SU-DHL-6 (cell line): Measurements from ENCODE around the gene DET1.

Source experiments
- H2AFZ ChIP-seq: fragments of 200-600 bp; sonication (generic); 2 replicates; pipeline ENCODE4 v1.6.1; 2014; ENCODE audit warnings: low read depth, mild to moderate bottlenecking, moderate library complexity, mixed read lengths, antibody characterized with exemption, low read length; ENCODE audit not compliant: severe bottlenecking
- H3F3A ChIP-seq: fragments of 200-600 bp; shearing (Covaris generic); 2 replicates; pipeline ENCODE4 v1.6.0; 2016; ENCODE audit warnings: antibody characterized with exemption, mild to moderate bottlenecking; ENCODE audit not compliant: insufficient read depth
- H3K27ac ChIP-seq: fragments of 200-600 bp; sonication (generic); 2 replicates; pipeline ENCODE4 v1.5.1; 2016; ENCODE audit warnings: low read depth, mild to moderate bottlenecking, low read length, moderate library complexity, mixed read lengths
- H3K27me3 ChIP-seq: fragments of 200-600 bp; sonication (generic), shearing (Covaris generic); 2 replicates; pipeline ENCODE4 v1.6.0; 2014; ENCODE audit warnings: mild to moderate bottlenecking, low read length
- H3K36me3 ChIP-seq: fragments of 200-600 bp; sonication (generic); 2 replicates; pipeline ENCODE4 v1.6.1; 2014; ENCODE audit warnings: mild to moderate bottlenecking, low read length, mixed read lengths
- H3K4me2 ChIP-seq: fragments of 300-600, 200-600 bp; shearing (Covaris generic), sonication (generic); 2 replicates; pipeline ENCODE4 v1.6.0; 2014; ENCODE audit warnings: low read length, low read depth, mild to moderate bottlenecking; ENCODE audit not compliant: poor library complexity, severe bottlenecking
- H3K4me3 ChIP-seq: fragments of 200-600 bp; sonication (generic); 2 replicates; pipeline ENCODE4 v1.5.1; 2014; ENCODE audit warnings: antibody characterized with exemption, low read length, mild to moderate bottlenecking, mixed read lengths; ENCODE audit not compliant: insufficient read depth, poor library complexity, severe bottlenecking
- H3K79me2 ChIP-seq: fragments of 200-600 bp; sonication (generic); 2 replicates; pipeline ENCODE4 v1.6.1; 2014; ENCODE audit warnings: mild to moderate bottlenecking, low read length, moderate library complexity; ENCODE audit not compliant: insufficient read depth
- H3K9ac ChIP-seq: fragments of 200-600 bp; sonication (generic); 2 replicates; pipeline ENCODE4 v1.7.0; 2014; ENCODE audit warnings: mild to moderate bottlenecking, low read length
- H3K9me2 ChIP-seq: fragments of 200-600 bp; sonication (generic); replicated peaks from 2 replicates; pipeline ENCODE4 v1.6.1; 2014; ENCODE audit warnings: low read length; ENCODE audit not compliant: insufficient read depth
- H3K9me3 ChIP-seq: fragments of 200-600 bp; sonication (generic); 2 replicates; pipeline ENCODE4 v1.6.1; 2014; ENCODE audit warnings: low read length, mixed read lengths; ENCODE audit not compliant: insufficient read depth
- H4K20me1 ChIP-seq: fragments of 200-600 bp; sonication (generic); 2 replicates; pipeline ENCODE4 v1.6.1; 2014; ENCODE audit warnings: low read depth, mild to moderate bottlenecking, antibody characterized with exemption, low read length, moderate library complexity, mixed read lengths
- CTCF ChIP-seq: fragments of 200-600 bp; sonication (generic); IDR thresholded peaks from one replicate; pipeline ENCODE4 v1.5.1; 2017; ENCODE audit warnings: antibody characterized with exemption, mild to moderate bottlenecking, low read length, moderate library complexity; ENCODE audit not compliant: insufficient read depth, poor library complexity, severe bottlenecking
- EZH2phosphoT487 ChIP-seq: fragments of 200-600 bp; sonication (generic), shearing (Covaris generic); conservative IDR thresholded peaks from 2 replicates; pipeline ENCODE4 v1.6.1; 2018; ENCODE audit warnings: mild to moderate bottlenecking, antibody characterized with exemption, low read length, moderate library complexity, mixed read lengths

Gene DET1

GRCh38 chr15:88539441-88539840, 7.0 kb downstream of the DET1 start:
- Histone ChIP-seq H3K4me2 (no peak overlapping the region), H3K9me3 (no peaks in the 10 kb centered on the region), H3K9me2 (no peaks in the 10 kb centered on the region), H2AFZ (no peak overlapping the region), H3K36me3 (no peaks in the 10 kb centered on the region), H3K79me2 (no peaks in the 10 kb centered on the region), H4K20me1 (no peaks in the 10 kb centered on the region), H3F3A (no peaks in the 10 kb centered on the region), H3K27ac (no peak overlapping the region), H3K27me3 (no peaks in the 10 kb centered on the region), H3K4me3 (no peak overlapping the region), H3K9ac (no peak overlapping the region)
- no peak for TF ChIP-seq CTCF
- TF ChIP-seq EZH2phosphoT487, result no peak

- TF ChIP-seq EZH2phosphoT487, result no peak
- no peak for TF ChIP-seq CTCF
- Histone ChIP-seq H4K20me1 (no peaks in the 10 kb centered on the region), H3K9ac (no peak overlapping the region), H3F3A (no peaks in the 10 kb centered on the region), H3K9me2 (no peaks in the 10 kb centered on the region), H3K36me3 (no peaks in the 10 kb centered on the region), H3K4me3 (no peak overlapping the region), H3K79me2 (no peaks in the 10 kb centered on the region), H2AFZ (no peak overlapping the region), H3K9me3 (no peaks in the 10 kb centered on the region), H3K4me2 (no peak overlapping the region), H3K27me3 (no peaks in the 10 kb centered on the region), H3K27ac (no peak overlapping the region)
These were observed 7.5 kb downstream of the DET1 start for GRCh38 chr15:88538972-88539371.

- H3K79me2 ChIP-seq, result no peaks in the 10 kb centered on the region
- H3K36me3 ChIP-seq, result no peaks in the 10 kb centered on the region
- H3K4me3 ChIP-seq, result no peak overlapping the region
- H3K27me3 ChIP-seq, result no peaks in the 10 kb centered on the region
- no peak overlapping the region for H3K4me2 ChIP-seq
- H3K9ac ChIP-seq, result no peak overlapping the region
- TF ChIP-seq CTCF, result no peak
- no peak for TF ChIP-seq EZH2phosphoT487
- H3K9me3 ChIP-seq, result no peaks in the 10 kb centered on the region
- no peaks in the 10 kb centered on the region for H4K20me1 ChIP-seq
- H3K9me2 ChIP-seq, result no peaks in the 10 kb centered on the region
- H3F3A ChIP-seq, result no peaks in the 10 kb centered on the region
- H3K27ac ChIP-seq, result no peak overlapping the region
- no peak overlapping the region for H2AFZ ChIP-seq
These were observed 8.7 kb downstream of the DET1 start for GRCh38 chr15:88537591-88538317.
